DOHH2 (cell line): ENCODE measurements around the gene GLYATL1.

Experiments used
- H3F3A ChIP-seq: fragments of 200-600 bp; sonication (generic), shearing (Covaris generic); 2 replicates; pipeline ENCODE4 v1.6.0; 2016; ENCODE audit warnings: antibody characterized with exemption, mild to moderate bottlenecking; ENCODE audit not compliant: control insufficient read depth, insufficient read depth
- H3K27ac ChIP-seq: fragments of 200-600 bp; sonication (generic); 2 replicates; pipeline ENCODE4 v1.5.1; 2014; ENCODE audit warnings: low read depth, mild to moderate bottlenecking, low read length, moderate library complexity
- H3K27me3 ChIP-seq: fragments of 200-600 bp; sonication (generic); 2 replicates; pipeline ENCODE4 v1.6.1; 2014; ENCODE audit warnings: mild to moderate bottlenecking, low read length, mixed read lengths; ENCODE audit not compliant: control insufficient read depth
- H3K36me3 ChIP-seq: fragments of 200-600 bp; sonication (generic); 2 replicates; pipeline ENCODE4 v1.6.1; 2014; ENCODE audit warnings: mild to moderate bottlenecking, low read length, moderate library complexity, mixed read lengths; ENCODE audit not compliant: control insufficient read depth
- H3K4me1 ChIP-seq: fragments of 200-600 bp; sonication (generic); 2 replicates; pipeline ENCODE4 v1.6.1; 2014; ENCODE audit warnings: mild to moderate bottlenecking, low read length, mixed read lengths; ENCODE audit not compliant: control insufficient read depth
- H3K4me2 ChIP-seq: fragments of 200-600 bp; sonication (generic); 2 replicates; pipeline ENCODE4 v1.6.0; 2014; ENCODE audit warnings: mild to moderate bottlenecking, low read length, moderate library complexity
- H3K4me3 ChIP-seq: fragments of 200-600 bp; sonication (generic); 2 replicates; pipeline ENCODE4 v1.5.1; 2014; ENCODE audit warnings: mild to moderate bottlenecking, low read length, mixed read lengths
- H3K79me2 ChIP-seq: fragments of 200-600 bp; sonication (generic); 2 replicates; pipeline ENCODE4 v1.6.1; 2014; ENCODE audit warnings: mild to moderate bottlenecking, low read length, mixed read lengths; ENCODE audit not compliant: control insufficient read depth
- H3K9me2 ChIP-seq: fragments of 200-600 bp; sonication (generic); replicated peaks from 2 replicates; pipeline ENCODE4 v1.6.1; 2014; ENCODE audit warnings: mild to moderate bottlenecking, low read length, mixed read lengths; ENCODE audit not compliant: control insufficient read depth
- H3K9me3 ChIP-seq: fragments of 200-600 bp; sonication (generic); 2 replicates; pipeline ENCODE4 v1.6.1; 2014; ENCODE audit warnings: antibody characterized with exemption, low read length, mixed read lengths; ENCODE audit not compliant: control insufficient read depth, insufficient read depth
- H4K20me1 ChIP-seq: fragments of 200-600 bp; sonication (generic); 2 replicates; pipeline ENCODE4 v1.6.0; 2014; ENCODE audit warnings: low read depth, mild to moderate bottlenecking, antibody characterized with exemption, low read length, moderate library complexity; ENCODE audit not compliant: control insufficient read depth, insufficient read depth
- CTCF ChIP-seq: fragments of 200-600 bp; sonication (generic); IDR thresholded peaks from one replicate; pipeline ENCODE4 v1.5.1; 2014; ENCODE audit warnings: antibody characterized with exemption, mild to moderate bottlenecking, low read depth, low read length; ENCODE audit not compliant: poor library complexity, severe bottlenecking
- EZH2phosphoT487 ChIP-seq: fragments of 200-600 bp; sonication (generic); IDR thresholded peaks from 2 replicates; pipeline ENCODE4 v1.6.1; 2017; ENCODE audit warnings: borderline replicate concordance, mild to moderate bottlenecking, antibody characterized with exemption, low read length, moderate library complexity, mixed read lengths

Gene GLYATL1

GRCh38 chr11:58928691-58929090, 10.6 kb upstream of the GLYATL1 start:
- TF ChIP-seq EZH2phosphoT487 (no peak), CTCF (no peak)
- Histone ChIP-seq H3K27me3 (no peaks in the 10 kb centered on the region), H3K4me1 (peaks cover 14% of the 10 kb centered on the region), H3K9me2 (no peaks in the 10 kb centered on the region), H3K36me3 (no peaks in the 10 kb centered on the region), H4K20me1 (no peaks in the 10 kb centered on the region), H3K27ac (no peak overlapping the region), H3K4me3 (no peak overlapping the region), H3K9me3 (no peaks in the 10 kb centered on the region), H3K4me2 (no peak overlapping the region), H3K79me2 (no peaks in the 10 kb centered on the region), H3F3A (no peaks in the 10 kb centered on the region)

- peaks cover 14% of the 10 kb centered on the region for H3K4me1 ChIP-seq
- H3K9me3 ChIP-seq, result no peaks in the 10 kb centered on the region
- no peaks in the 10 kb centered on the region for H3F3A ChIP-seq
Observed at GRCh38 chr11:58930926-58931325, 8.4 kb upstream of the GLYATL1 start.

GRCh38 chr11:58933661-58934060, 5.6 kb upstream of the GLYATL1 start:
- Histone ChIP-seq H3K27me3 (no peaks in the 10 kb centered on the region), H4K20me1 (no peaks in the 10 kb centered on the region), H3K27ac (no peak overlapping the region), H3K4me1 (no peaks in the 10 kb centered on the region), H3K4me3 (no peak overlapping the region), H3K36me3 (no peaks in the 10 kb centered on the region), H3K9me2 (no peaks in the 10 kb centered on the region), H3F3A (no peaks in the 10 kb centered on the region), H3K79me2 (no peaks in the 10 kb centered on the region), H3K4me2 (no peak overlapping the region), H3K9me3 (no peaks in the 10 kb centered on the region)
- TF ChIP-seq CTCF (no peak), EZH2phosphoT487 (no peak)

More at GRCh38 chr11:58930926-58931325, 8.4 kb upstream of the GLYATL1 start:
- TF ChIP-seq EZH2phosphoT487, result no peak
- no peak for TF ChIP-seq CTCF
- Histone ChIP-seq H3K27me3 (no peaks in the 10 kb centered on the region), H3K27ac (no peak overlapping the region), H3K36me3 (no peaks in the 10 kb centered on the region), H3K79me2 (no peaks in the 10 kb centered on the region), H3K9me2 (no peaks in the 10 kb centered on the region), H3K4me2 (no peak overlapping the region), H4K20me1 (no peaks in the 10 kb centered on the region), H3K4me3 (no peak overlapping the region)
